ENCODE measurements around the gene CIT. TPM values are rescaled to one million over a fixed set of nuclear protein-coding genes. Genes with fewer than 3 reads are reported as not detected.

Gene CIT
- total RNA-seq, 4 donors from 2014 or later: 10.3 to 75.9 (median 21.9) TPM

DNA sequence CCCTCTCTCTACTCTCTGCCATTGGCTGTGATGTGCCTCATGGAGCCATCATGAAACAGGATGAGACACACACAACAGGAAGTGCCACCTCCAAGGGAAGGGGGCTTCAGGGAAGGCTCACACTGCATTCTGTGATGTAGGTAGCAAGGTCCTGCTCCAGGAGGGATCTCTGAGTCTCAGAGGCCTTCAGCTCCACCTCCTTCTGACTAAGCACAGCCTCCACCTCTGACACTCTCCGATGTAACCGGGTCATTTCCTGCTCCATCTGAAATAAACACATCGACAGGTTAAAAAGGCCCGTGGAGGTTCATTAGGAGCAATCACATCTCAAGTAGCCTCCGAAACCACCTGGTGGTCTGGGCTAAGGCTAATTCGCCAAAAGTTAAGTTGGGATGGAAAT lies 93.3 kb downstream of the CIT start:
- H3K27ac ChIP-seq: no peak overlapping the region
- DNase-seq: no peak
- no peaks in the 10 kb centered on the region for H3K9me3 ChIP-seq
- H3K36me3 ChIP-seq: no peaks in the 10 kb centered on the region
- H3K4me3 ChIP-seq: no peak overlapping the region
- H3K4me1 ChIP-seq: no peaks in the 10 kb centered on the region
- TF ChIP-seq, protein P1, sequence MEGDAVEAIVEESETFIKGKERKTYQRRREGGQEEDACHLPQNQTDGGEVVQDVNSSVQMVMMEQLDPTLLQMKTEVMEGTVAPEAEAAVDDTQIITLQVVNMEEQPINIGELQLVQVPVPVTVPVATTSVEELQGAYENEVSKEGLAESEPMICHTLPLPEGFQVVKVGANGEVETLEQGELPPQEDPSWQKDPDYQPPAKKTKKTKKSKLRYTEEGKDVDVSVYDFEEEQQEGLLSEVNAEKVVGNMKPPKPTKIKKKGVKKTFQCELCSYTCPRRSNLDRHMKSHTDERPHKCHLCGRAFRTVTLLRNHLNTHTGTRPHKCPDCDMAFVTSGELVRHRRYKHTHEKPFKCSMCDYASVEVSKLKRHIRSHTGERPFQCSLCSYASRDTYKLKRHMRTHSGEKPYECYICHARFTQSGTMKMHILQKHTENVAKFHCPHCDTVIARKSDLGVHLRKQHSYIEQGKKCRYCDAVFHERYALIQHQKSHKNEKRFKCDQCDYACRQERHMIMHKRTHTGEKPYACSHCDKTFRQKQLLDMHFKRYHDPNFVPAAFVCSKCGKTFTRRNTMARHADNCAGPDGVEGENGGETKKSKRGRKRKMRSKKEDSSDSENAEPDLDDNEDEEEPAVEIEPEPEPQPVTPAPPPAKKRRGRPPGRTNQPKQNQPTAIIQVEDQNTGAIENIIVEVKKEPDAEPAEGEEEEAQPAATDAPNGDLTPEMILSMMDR (IDR thresholded peaks at IDR 0.05): no peak
- TF ChIP-seq POLR2A (IDR thresholded peaks at IDR 0.05): no peak
- H3K27me3 ChIP-seq: no peaks in the 10 kb centered on the region

DNA sequence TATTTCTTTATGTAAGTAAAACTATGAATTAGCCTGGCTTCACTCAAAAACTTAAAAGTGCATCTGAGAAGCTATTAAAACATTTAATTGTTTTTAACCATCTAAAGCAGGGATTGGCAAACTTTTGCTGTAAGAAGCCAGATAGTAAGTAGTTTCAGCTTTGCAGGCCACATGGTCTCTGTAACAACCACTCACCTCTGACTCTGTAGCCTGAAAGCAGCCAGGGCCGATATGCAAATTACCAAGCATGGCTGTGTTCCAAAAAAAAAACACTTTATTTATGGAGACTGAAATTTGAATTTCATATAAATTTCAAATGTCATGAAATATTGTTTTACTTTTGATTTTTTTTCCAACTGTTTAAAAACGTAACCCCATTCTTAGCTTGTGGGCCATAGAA lies 95.3 kb downstream of the CIT start:
- DNase-seq: no peak
- Histone ChIP-seq H3K4me1 (no peaks in the 10 kb centered on the region), H3K36me3 (no peaks in the 10 kb centered on the region), H3K27me3 (no peaks in the 10 kb centered on the region), H3K4me3 (no peak overlapping the region), H3K27ac (no peak overlapping the region), H3K9me3 (no peaks in the 10 kb centered on the region)
- TF ChIP-seq, protein P1 (IDR thresholded peaks at IDR 0.05): no peak
- no peak for TF ChIP-seq POLR2A (IDR thresholded peaks at IDR 0.05)

DNA sequence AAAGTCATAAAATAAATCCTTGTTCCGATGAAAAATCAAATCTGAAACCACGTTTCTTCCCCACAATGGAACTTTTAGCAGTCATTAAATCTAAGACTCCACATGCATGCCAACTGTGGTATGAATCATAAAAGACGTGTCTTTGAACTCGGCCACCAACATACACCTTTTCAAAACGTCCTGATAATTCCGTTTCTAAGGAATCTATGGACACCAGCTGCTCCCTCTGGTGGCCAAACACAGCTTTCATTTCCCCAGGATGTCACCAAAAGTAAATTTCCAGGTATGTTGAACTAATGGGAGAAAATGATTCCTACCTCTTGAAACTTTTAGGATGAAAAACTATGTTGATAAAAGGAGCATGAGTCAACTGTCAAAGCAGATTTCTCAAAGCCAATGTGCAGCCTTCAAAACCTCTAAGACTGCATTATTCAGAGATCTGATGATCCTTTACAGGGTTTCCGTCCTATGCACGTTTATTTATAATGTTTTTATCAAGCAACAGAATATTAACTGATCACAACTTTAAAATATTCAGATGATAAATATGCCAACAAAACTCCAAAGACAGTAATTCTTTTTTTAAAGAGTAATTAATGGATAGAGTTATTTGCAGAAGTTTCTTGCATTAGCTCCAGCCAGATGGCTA lies 96.2 kb downstream of the CIT start:
- no peaks in the 10 kb centered on the region for H3K27me3 ChIP-seq
- H3K4me1 ChIP-seq: no peaks in the 10 kb centered on the region
- DNase-seq: peak in 1 of 3 donors; percentile 81
- no peak for TF ChIP-seq POLR2A (IDR thresholded peaks at IDR 0.05)
- TF ChIP-seq, protein P1 (IDR thresholded peaks at IDR 0.05): peak; percentile 21 to 92 (median 72)
- H3K9me3 ChIP-seq: no peaks in the 10 kb centered on the region
- H3K36me3 ChIP-seq: no peaks in the 10 kb centered on the region
- H3K27ac ChIP-seq: no peak overlapping the region
- H3K4me3 ChIP-seq: no peak overlapping the region

DNA sequence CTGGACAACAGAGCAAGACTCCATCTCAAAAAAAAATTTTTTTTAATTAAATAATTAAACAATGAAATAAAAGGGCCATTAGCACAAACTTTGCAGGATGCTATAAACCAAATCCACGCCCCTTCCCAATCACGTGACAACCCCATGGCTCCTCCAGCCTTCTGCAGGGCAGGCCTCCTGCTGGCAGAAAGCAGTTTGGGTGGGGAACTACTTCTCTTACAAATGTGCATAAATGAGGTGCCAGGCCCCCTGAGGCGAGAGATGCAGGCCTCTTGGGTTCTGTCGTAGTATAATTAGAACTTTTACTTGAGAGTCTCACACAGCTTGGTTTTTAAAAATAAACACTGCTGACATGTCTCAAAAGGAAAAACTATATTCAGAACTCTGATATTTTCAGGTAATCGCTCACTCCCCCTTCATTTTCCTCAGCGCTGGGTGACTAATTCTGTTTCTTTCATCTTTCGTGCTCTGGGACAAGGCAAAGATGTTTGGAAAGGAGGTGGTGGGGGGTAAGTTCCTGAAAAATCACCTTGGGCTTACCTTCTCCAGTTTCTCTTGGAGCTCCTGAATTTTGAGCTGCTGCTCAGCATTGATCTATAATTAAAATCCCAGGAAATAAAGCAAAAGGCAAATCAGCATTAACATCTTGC lies 101.7 kb downstream of the CIT start:
- Histone ChIP-seq H3K9me3 (no peaks in the 10 kb centered on the region), H3K27me3 (no peaks in the 10 kb centered on the region), H3K4me3 (no peak overlapping the region), H3K36me3 (no peaks in the 10 kb centered on the region), H3K4me1 (no peaks in the 10 kb centered on the region), H3K27ac (no peak overlapping the region)
- DNase-seq: no peak
- no peak for TF ChIP-seq POLR2A (IDR thresholded peaks at IDR 0.05)
- TF ChIP-seq, protein P1 (IDR thresholded peaks at IDR 0.05): no peak

DNA sequence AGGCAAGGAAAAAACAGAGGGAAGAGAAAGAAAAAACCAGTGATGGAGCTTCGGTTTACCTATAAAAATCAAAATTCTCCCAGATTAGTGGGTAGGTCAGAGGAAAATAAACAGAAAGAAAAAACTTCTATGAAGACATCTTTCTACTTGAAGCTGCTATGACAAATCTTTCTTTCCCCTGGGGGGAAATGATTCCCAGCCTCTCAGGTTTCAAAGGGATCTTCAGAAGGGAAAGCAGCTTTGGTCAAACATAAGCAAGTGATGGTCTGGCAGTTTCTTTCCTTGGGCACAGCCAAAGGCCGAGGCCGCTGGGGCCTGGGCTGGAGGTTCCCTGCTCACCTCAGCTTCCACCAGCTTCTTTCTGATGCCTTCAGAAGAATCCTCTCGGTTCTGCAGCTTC lies 104.7 kb downstream of the CIT start:
- no peak for DNase-seq
- no peaks in the 10 kb centered on the region for H3K36me3 ChIP-seq
- H3K4me3 ChIP-seq: no peak overlapping the region
- no peak overlapping the region for H3K27ac ChIP-seq
- H3K9me3 ChIP-seq: no peaks in the 10 kb centered on the region
- H3K4me1 ChIP-seq: no peaks in the 10 kb centered on the region
- no peaks in the 10 kb centered on the region for H3K27me3 ChIP-seq
- TF ChIP-seq POLR2A (IDR thresholded peaks at IDR 0.05): no peak
- TF ChIP-seq, protein P1 (IDR thresholded peaks at IDR 0.05): no peak

Measured in Peyer's patch (tissue), 4 donors.